OCI-LY7 (cell line): Measurements from ENCODE around the gene GREB1. TPM values are rescaled to one million over a fixed set of nuclear protein-coding genes. Genes with fewer than 3 reads are reported as not detected.

Experiments
- BruUV-seq: library from RNA; stranded (reverse); fragments of 400-500 nt; replicated peaks from 2 replicates; lab custom pipeline; 2021; lab: Mats Ljungman, UMichigan
- CTCF ChIA-PET: fragments of 300-600 bp; sonication (Branson Sonifier 250); formaldehyde crosslinking; loops from one replicate; lab custom pipeline; 2022; ENCODE audit warnings: antibody characterized with exemption; ENCODE audit not compliant: unreplicated experiment; lab: Charles Lee
- POLR2A ChIA-PET: fragments of 300-600 bp; sonication (Branson Sonifier 250); formaldehyde crosslinking; loops from one replicate; lab custom pipeline; 2022; ENCODE audit warnings: antibody characterized with exemption; lab: Charles Lee
- DNase-seq: peaks from one replicate; pipeline ENCODE4 v3.0.0-alpha.2; 2015; ENCODE audit warnings: low spot score
- H2AFZ ChIP-seq: fragments of 200-600 bp; sonication (generic), shearing (Covaris generic); 2 replicates; pipeline ENCODE4 v1.6.1; 2014; ENCODE audit warnings: mild to moderate bottlenecking, antibody characterized with exemption, low read length, moderate library complexity
- H3K27ac ChIP-seq: fragments of 200-600 bp; sonication (generic); 2 replicates; pipeline ENCODE4 v1.5.1; 2014; ENCODE audit warnings: mixed run types, low read depth, mild to moderate bottlenecking, moderate library complexity, low read length, inconsistent platforms; ENCODE audit not compliant: poor library complexity, severe bottlenecking
- H3K36me3 ChIP-seq: fragments of 200-600 bp; sonication (generic); 2 replicates; pipeline ENCODE4 v1.6.1; 2014; ENCODE audit warnings: mild to moderate bottlenecking, antibody characterized with exemption, low read length, moderate library complexity, mixed read lengths; ENCODE audit not compliant: insufficient read depth
- H3K4me1 ChIP-seq: fragments of 200-600 bp; sonication (generic); 2 replicates; pipeline ENCODE4 v1.5.1; 2014; ENCODE audit warnings: mild to moderate bottlenecking, low read length; ENCODE audit not compliant: insufficient read depth, poor library complexity, severe bottlenecking
- H3K4me2 ChIP-seq: fragments of 200-600 bp; sonication (generic); 2 replicates; pipeline ENCODE4 v1.6.1; 2014; ENCODE audit warnings: mild to moderate bottlenecking, low read length
- H3K4me3 ChIP-seq: fragments of 200-600 bp; sonication (generic); 2 replicates; pipeline ENCODE4 v1.5.1; 2014; ENCODE audit warnings: mild to moderate bottlenecking, low read depth, low read length; ENCODE audit not compliant: poor library complexity, severe bottlenecking
- H3K79me2 ChIP-seq: fragments of 200-600 bp; sonication (generic); 2 replicates; pipeline ENCODE4 v1.6.1; 2016; ENCODE audit warnings: low read depth, mild to moderate bottlenecking, low read length, moderate library complexity, mixed read lengths; ENCODE audit not compliant: insufficient read depth
- H3K9me2 ChIP-seq: fragments of 200-600 bp; sonication (generic); 2 replicates; pipeline ENCODE4 v1.6.1; 2016; ENCODE audit warnings: mild to moderate bottlenecking, low read length, mixed read lengths; ENCODE audit not compliant: insufficient read depth
- H3K9me3 ChIP-seq: fragments of 200-600 bp; sonication (generic); 2 replicates; pipeline ENCODE4 v1.6.1; 2014; ENCODE audit warnings: mild to moderate bottlenecking, mixed run types, low read length, mixed read lengths
- H4K20me1 ChIP-seq: fragments of 200-600 bp; sonication (generic); 2 replicates; pipeline ENCODE4 v1.6.1; 2014; ENCODE audit warnings: mild to moderate bottlenecking, antibody characterized with exemption, low read length, moderate library complexity, mixed read lengths; ENCODE audit not compliant: insufficient read depth
- EZH2phosphoT487 ChIP-seq: fragments of 200-600 bp; sonication (generic); IDR thresholded peaks from 2 replicates; pipeline ENCODE4 v1.6.1; 2018; ENCODE audit warnings: low read depth, borderline replicate concordance, mild to moderate bottlenecking, mixed run types, antibody characterized with exemption, low read length, moderate library complexity, mixed read lengths
- intact Hi-C: fragments of 100-400 bp; cut with micrococcal nuclease; formaldehyde crosslinking; loops from one replicate; pipeline ENCODE4 v1.10.0; 2022; ENCODE audit not compliant: unreplicated experiment
- total RNA-seq, 2 experiments: library from RNA; depleted of rRNA in 1 of 2; stranded (reverse); fragments of >200 nt in 1 of 2; shearing (Covaris generic) in 1 of 2; gene quantifications; 2 replicates each; pipeline ENCODE4 v1.2.3, GENCODE V29; 2014 to 2022
- TF ChIP-seq, protein P1 (sequence below): fragments of 200-600 bp; sonication (generic); conservative IDR thresholded peaks from 2 replicates; pipeline ENCODE4 v1.5.1; 2014; ENCODE audit warnings: mild to moderate bottlenecking, antibody characterized with exemption, low read length, moderate library complexity, mixed read lengths

The GREB1 gene
- total RNA-seq, 2 experiments from 2014 or later = 3.5 to 8.4 TPM

DNA sequence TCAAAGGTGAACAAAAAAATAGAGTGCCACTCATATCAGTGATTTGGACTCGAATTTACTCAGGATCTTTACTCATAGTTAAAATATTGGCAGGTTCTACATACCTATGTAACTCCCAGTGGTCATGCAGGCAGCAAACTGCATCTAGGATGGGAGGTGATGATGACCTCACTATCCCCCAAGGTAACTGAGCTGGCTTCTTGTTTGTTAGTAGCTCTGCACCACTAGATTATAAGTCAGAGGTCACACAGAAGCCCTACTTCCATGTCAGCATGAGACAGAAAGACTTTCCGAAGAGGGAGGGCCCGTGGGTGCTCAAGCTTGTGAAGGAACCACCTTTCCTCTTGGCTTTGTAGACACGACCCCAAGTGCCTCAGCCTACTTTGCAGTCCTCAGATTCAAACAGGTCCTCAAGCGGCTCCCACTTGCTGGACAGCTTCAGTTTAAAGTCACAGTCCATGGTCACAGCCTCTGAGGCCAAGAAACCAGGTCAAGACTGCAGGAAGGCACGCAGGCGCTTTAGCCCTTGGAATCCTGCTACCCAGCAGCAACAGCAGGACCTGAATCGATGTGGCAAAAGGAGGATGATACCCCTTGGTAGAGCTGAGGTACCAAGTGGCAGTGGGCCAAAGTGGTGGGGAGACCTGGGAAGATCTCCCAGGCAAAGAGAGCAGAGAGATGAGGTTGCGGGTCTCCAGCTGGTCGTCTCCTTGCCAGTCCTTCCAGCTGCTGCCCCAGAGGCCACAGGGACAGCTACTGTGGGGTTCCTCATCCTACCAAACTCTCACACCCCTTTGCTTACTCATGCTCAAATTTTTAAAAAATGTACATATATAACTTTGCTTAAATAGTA lies 131.9 kb downstream of the GREB1 start:
- Histone ChIP-seq H3K4me1 (no peaks in the 10 kb centered on the region), H2AFZ (no peak overlapping the region), H4K20me1 (no peaks in the 10 kb centered on the region), H3K36me3 (no peaks in the 10 kb centered on the region), H3K79me2 (no peaks in the 10 kb centered on the region), H3K4me3 (no peak overlapping the region), H3K9me3 (peaks cover 8% of the 10 kb centered on the region; the same call in 1 of the 2 replicates), H3K27ac (no peak overlapping the region), H3K4me2 (no peak overlapping the region), H3K9me2 (no peaks in the 10 kb centered on the region)
- no TSS peak for BruUV-seq
- POLR2A ChIA-PET = interaction anchor here (0.6 kb wide), 1 partner anchor 202 kb away, joined by 3 read pairs; no protein-coding TSS in a partner anchor
- CTCF ChIA-PET = no interaction called here
- TF ChIP-seq EZH2phosphoT487 = no peak
- TF ChIP-seq, protein P1, sequence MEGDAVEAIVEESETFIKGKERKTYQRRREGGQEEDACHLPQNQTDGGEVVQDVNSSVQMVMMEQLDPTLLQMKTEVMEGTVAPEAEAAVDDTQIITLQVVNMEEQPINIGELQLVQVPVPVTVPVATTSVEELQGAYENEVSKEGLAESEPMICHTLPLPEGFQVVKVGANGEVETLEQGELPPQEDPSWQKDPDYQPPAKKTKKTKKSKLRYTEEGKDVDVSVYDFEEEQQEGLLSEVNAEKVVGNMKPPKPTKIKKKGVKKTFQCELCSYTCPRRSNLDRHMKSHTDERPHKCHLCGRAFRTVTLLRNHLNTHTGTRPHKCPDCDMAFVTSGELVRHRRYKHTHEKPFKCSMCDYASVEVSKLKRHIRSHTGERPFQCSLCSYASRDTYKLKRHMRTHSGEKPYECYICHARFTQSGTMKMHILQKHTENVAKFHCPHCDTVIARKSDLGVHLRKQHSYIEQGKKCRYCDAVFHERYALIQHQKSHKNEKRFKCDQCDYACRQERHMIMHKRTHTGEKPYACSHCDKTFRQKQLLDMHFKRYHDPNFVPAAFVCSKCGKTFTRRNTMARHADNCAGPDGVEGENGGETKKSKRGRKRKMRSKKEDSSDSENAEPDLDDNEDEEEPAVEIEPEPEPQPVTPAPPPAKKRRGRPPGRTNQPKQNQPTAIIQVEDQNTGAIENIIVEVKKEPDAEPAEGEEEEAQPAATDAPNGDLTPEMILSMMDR = no peak
- no peak for DNase-seq
- intact Hi-C loops = no loop called here

DNA sequence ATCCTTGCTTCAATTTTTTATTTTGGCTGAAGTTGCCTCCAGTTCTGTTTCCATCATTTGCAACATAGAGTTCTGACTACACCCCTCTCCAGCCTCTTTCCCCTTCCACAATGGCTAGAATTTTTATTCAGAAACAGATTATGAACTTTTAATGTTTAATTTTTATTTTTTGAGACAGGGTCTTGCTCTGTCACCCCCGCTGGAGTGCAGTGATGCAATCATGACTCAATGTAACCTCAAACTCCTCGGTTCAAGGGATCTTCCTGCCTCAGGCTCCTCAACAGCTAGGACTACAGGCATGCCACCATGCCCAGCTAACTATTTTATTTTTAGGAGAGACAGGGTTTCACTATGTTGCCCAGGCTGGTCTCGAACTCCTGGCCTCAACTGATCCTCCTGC lies 133.3 kb downstream of the GREB1 start:
- H3K9me2 ChIP-seq = no peaks in the 10 kb centered on the region
- intact Hi-C loops = no loop called here
- H3K4me3 ChIP-seq = no peak overlapping the region
- peaks cover 8% of the 10 kb centered on the region; the same call in 1 of the 2 replicates for H3K9me3 ChIP-seq
- BruUV-seq = no TSS peak
- no peak overlapping the region for H2AFZ ChIP-seq
- no peak overlapping the region for H3K4me2 ChIP-seq
- no peaks in the 10 kb centered on the region for H4K20me1 ChIP-seq
- no peak for DNase-seq
- H3K4me1 ChIP-seq = no peaks in the 10 kb centered on the region
- no peak for TF ChIP-seq EZH2phosphoT487
- TF ChIP-seq, protein P1 = no peak
- no peaks in the 10 kb centered on the region for H3K79me2 ChIP-seq
- H3K36me3 ChIP-seq = no peaks in the 10 kb centered on the region
- no peak overlapping the region for H3K27ac ChIP-seq
- ChIA-PET POLR2A (no interaction called here), CTCF (no interaction called here)
